GM12801 (cell line): ENCODE measurements around the gene RBBP9.

Source experiments
- CTCF ChIP-seq: IDR thresholded peaks from one replicate; pipeline ENCODE4 v1.5.1; 2011; ENCODE audit warnings: control low read depth; ENCODE audit not compliant: insufficient read length; ENCODE audit errors: extremely low read depth

The RBBP9 gene

DNA sequence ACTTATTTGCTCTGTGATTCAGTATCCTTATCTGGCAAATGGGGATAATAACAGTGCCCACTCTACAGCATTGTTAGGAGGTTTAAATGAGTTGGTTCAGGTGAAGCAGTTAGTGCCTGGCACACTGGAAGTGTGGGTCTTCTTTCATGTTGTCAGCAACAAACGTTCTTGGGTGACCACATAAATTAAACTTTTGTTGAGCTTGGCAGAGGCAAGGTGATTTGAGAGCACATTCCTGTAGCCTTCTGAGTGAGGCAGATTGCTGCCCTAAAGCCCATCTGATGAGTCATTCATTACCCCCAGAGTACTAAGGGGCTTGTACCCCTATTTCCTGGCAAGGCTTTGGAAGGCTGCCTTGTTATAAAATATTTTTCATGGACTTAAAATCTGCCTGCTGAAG is 36.5 kb upstream of the RBBP9 start:
- no peak for TF ChIP-seq CTCF

DNA sequence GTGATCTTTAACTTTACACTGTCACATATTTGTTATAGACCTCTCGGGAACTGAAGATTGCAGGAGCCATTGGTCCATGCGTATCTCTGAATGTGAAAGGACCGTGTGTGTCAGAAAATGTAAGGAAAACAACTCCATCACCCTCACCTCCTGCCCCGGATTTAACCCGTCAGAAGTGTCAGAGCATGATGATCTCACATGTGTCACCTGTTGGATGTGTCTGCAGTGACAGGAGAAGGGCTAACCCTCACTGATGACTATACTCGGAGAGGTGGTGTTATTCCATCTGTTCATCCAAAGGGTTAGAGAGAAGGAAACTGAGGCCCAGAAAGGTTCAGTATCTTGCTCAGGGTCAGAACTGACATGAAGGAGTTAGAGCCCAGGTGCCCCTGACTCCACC is 35.6 kb upstream of the RBBP9 start:
- no peak for TF ChIP-seq CTCF

DNA sequence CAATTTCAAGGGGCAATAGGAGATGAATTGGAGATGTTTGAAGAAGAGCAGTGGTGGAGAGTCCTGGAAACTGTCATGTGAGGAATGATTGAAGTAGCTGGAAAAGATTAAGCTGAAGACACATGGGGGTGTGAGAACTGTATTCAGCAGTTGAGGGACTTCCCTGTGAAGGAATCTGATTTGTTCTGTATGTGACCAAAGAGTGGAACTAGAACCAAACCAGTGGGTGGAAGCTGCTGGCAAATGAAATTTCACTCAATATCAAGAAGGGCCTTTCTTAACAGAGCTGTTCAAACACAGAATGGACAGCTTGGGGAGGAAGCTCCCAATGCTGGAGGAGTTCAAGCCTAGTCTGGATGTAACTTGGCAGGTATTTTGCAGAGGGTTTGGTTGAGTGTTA is 32.0 kb upstream of the RBBP9 start:
- TF ChIP-seq CTCF, result no peak

DNA sequence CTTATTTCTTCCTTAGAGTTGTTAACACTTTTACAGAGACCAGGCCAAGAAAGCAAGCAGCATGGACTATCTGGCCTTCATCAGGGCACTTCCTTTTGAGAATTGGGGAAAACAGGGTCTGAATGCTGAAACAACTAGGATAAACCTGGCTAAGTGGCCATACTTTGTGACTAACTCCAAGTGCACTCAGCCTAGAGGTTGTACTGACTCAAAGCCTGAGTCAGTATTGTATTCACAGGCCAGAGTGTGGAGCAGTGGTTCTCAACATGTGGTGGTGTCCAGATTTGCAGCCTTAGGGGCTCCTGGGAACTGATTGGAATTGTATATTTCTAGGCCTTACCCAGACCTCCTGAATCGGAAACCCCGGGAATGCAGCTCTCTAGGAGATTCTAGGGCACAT is 30.8 kb upstream of the RBBP9 start:
- TF ChIP-seq CTCF, result no peak

- no peak for TF ChIP-seq CTCF
These were observed 30.3 kb upstream of the RBBP9 start for GRCh38 chr20:18527339-18527738.

DNA sequence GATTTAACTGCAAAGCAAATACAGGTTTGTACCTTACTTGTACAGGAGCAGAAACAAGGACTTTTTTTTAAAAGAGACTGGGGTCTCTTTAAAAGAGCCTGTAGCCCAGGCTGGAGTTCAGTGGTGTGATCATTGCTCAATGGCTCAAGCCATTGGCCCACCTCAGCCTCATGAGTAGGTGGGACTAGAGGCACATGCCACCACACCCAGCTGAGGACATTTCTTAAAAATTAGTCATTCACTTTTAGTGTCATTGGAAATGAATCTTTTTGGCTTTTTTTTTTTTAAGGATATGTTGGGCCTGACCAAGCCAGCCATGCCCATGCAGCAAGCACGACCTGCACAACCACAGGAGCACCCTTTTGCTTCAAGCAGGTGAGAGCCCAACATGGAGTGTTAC is 27.6 kb upstream of the RBBP9 start:
- no peak for TF ChIP-seq CTCF

DNA sequence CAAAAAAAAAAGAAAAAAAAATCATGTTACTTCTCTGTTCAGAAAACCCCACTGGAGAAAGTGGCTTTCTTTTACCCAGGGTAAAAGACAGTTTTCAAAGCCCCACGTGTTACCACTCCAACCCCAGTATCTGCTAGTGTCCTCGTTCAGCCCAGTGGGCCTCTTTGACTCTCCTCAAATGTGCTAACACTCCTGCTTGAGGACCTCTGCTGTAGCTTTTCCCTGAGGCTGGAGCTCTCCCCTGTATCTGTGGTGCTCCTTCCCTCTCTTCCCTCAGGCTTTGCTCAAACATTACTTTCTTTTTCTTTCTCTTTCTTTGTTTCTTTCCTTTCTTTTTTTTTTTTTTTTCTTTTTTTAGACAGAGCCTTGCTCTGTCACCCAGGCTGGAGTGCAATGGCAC is 26.0 kb upstream of the RBBP9 start:
- no peak for TF ChIP-seq CTCF

- no peak for TF ChIP-seq CTCF
These were observed 18.9 kb upstream of the RBBP9 start for GRCh38 chr20:18515973-18516372.
